Measurements from ENCODE around the gene ABCC8. TPM values are rescaled to one million over a fixed set of nuclear protein-coding genes. Genes with fewer than 3 reads are reported as not detected.
A peak's percentile ranks its signal among the peaks of the same experiment; 100 is the strongest.

The ABCC8 gene
- total RNA-seq, 1 experiment from 2014 or later = 2.4 TPM

- Mint-ChIP-seq H3K27ac (peak overlapping the region in 1 of 3 experiments; percentile 21; a peak in 1 of 7 replicates), H3K4me1 (peaks cover 7 to 10% of the 10 kb centered on the region in 2 experiments), H3K4me3 (no peak overlapping the region), H3K9me3 (no peaks in the 10 kb centered on the region), H3K27me3 (ENCODE audit: low read depth) (peaks cover 22% of the 10 kb centered on the region), H3K36me3 (ENCODE audit: insufficient read depth in 1 of 3, low read depth in 3 of 3) (no peaks in the 10 kb centered on the region)
- Histone ChIP-seq H3K27ac (ENCODE audit: insufficient read length, low read depth, low read length) (no peak overlapping the region), H2BK20ac (ENCODE audit: low read depth, low read length, poor library complexity, severe bottlenecking) (no peak overlapping the region), H3K56ac (ENCODE audit: insufficient read length, low read depth, low read length) (no peak overlapping the region), H3K4me2 (ENCODE audit: insufficient read depth, insufficient read length, low read length) (no peak overlapping the region), H2BK5ac (ENCODE audit: insufficient read length, low read length) (no peak overlapping the region), H2BK15ac (ENCODE audit: low read depth, low read length) (no peak overlapping the region), H3K9me3 (ENCODE audit: control insufficient read depth, low read depth, low read length) (no peaks in the 10 kb centered on the region), H3K23me2 (ENCODE audit: insufficient read length, low read depth, low read length, poor library complexity, severe bottlenecking) (no peaks in the 10 kb centered on the region), H4K20me1 (ENCODE audit: control insufficient read depth, insufficient read depth, insufficient read length) (no peaks in the 10 kb centered on the region), H2AK5ac (ENCODE audit: insufficient read length, low read length) (no peak overlapping the region), H3K18ac (ENCODE audit: insufficient read length, low read depth, low read length) (no peak overlapping the region), H3K14ac (ENCODE audit: insufficient read depth, low read length) (no peak overlapping the region), H3K79me2 (ENCODE audit: insufficient read depth, low read length) (no peaks in the 10 kb centered on the region), H3K79me1 (ENCODE audit: insufficient read depth, low read depth, low read length, poor library complexity, severe bottlenecking) (no peaks in the 10 kb centered on the region), H3T11ph (ENCODE audit: low read length) (no peak overlapping the region), H3K27me3 (ENCODE audit: insufficient read depth, low read length) (no peaks in the 10 kb centered on the region; the same call in 1 of the 2 replicates), H3K4ac (ENCODE audit: low read depth, low read length) (no peak overlapping the region), H4K5ac (ENCODE audit: insufficient read length, low read depth, low read length) (no peak overlapping the region), H4K8ac (replicated peaks; ENCODE audit: insufficient read length, low read depth, low read length) (no peak overlapping the region), H4K91ac (ENCODE audit: insufficient read length, low read depth, low read length) (no peak overlapping the region), H2BK120ac (ENCODE audit: low read depth, low read length, poor library complexity, severe bottlenecking) (no peak overlapping the region), H2AFZ (ENCODE audit: low read length) (no peak overlapping the region), H3K23ac (ENCODE audit: insufficient read length, low read depth, low read length) (no peak overlapping the region), H2BK12ac (ENCODE audit: insufficient read length, low read depth, low read length) (no peak overlapping the region), H3K9ac (ENCODE audit: extremely low read depth, insufficient read length, low read length) (no peak overlapping the region), H3K4me1 (ENCODE audit: insufficient read depth, low read length) (no peaks in the 10 kb centered on the region; the same call in 1 of the 2 replicates)
- no peak for DNase-seq
- WGBS (ENCODE audit: extremely low coverage, insufficient read length, low lambda C conversion rate) = no CpG with 5 or more reads among the region's 6 CpGs
- no peak for TF ChIP-seq CTCF (conservative IDR thresholded peaks at IDR 0.05)
Observed at GRCh38 chr11:17494019-17494418, 17.4 kb upstream of the ABCC8 start.

Data from H9 (cell line).